ENCODE measurements around the gene R3HDM2. TPM values are rescaled to one million over a fixed set of nuclear protein-coding genes. Genes with fewer than 3 reads are reported as not detected.
A peak's percentile ranks its signal among the peaks of the same experiment; 100 is the strongest.

Gene R3HDM2
- total RNA-seq, 1 donor from 2014 or later = 86.8 TPM

GRCh38 chr12:57231276-57232021, 199.4 kb downstream of the R3HDM2 start:
- H3K27ac Mint-ChIP-seq = no peak overlapping the region
- peaks cover 25% of the 10 kb centered on the region for H3K27me3 Mint-ChIP-seq
- H3K9me3 Mint-ChIP-seq (ENCODE audit: low read depth) = no peaks in the 10 kb centered on the region
- H3K4me3 Mint-ChIP-seq (ENCODE audit: low read depth) = peak overlapping the region; percentile 98
- H3K36me3 Mint-ChIP-seq (ENCODE audit: insufficient read depth) = peaks cover 29% of the 10 kb centered on the region
- TF ChIP-seq CTCF (IDR thresholded peaks at IDR 0.05; ENCODE audit: unreplicated experiment) = no peak
- H3K4me1 Mint-ChIP-seq (ENCODE audit: low read depth) = peaks cover 30% of the 10 kb centered on the region
- DNase-seq (ENCODE audit: low spot score, unreplicated experiment) = no peak

GRCh38 chr12:57230381-57231155, 200.3 kb downstream of the R3HDM2 start:
- no peak for DNase-seq (ENCODE audit: low spot score, unreplicated experiment)
- Mint-ChIP-seq H3K27ac (peak overlapping the region; percentile 99), H3K36me3 (ENCODE audit: insufficient read depth) (peaks cover 29% of the 10 kb centered on the region), H3K9me3 (ENCODE audit: low read depth) (no peaks in the 10 kb centered on the region), H3K27me3 (peaks cover 27% of the 10 kb centered on the region), H3K4me1 (ENCODE audit: low read depth) (peaks cover 33% of the 10 kb centered on the region), H3K4me3 (ENCODE audit: low read depth) (peak overlapping the region; percentile 98)
- TF ChIP-seq CTCF (IDR thresholded peaks at IDR 0.05; ENCODE audit: unreplicated experiment) = no peak

DNA sequence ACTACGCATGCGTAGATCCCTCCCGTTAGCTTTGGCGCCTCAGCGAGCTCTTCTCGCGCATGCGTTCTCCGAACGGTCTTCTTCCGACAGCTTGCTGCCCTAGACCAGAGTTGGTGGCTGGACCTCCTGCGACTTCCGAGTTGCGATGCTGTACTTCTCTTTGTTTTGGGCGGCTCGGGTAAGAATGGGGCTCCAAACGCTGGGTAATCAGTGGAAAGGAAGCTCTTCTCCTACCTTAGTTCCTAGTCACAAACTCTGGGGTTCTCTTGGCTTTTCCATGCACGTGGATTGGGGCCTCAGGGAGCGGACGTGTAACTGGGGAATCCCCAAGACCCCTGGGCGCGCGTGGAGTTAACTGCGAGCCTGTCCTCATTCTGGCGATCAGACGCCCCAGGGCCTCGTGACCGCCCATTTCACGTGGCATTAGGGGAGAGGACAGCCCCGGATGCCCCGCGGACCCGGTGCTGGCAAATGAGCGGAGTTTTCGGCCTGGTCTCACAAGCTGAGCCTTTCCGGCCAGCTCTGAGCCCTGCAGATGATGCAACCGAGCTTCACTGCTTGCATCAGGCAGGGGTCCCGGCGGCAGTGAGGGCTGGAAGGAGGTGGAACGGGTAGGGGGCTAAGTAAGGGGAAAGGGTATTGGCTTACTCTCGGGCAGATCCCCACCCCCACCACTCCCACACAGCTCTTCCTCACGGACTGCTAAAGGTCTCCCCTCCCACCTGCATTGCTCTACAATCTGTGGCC, 201.0 kb downstream of the R3HDM2 start, which contains the start of gene SHMT2:
SHMT2 (plus strand) TSS at position 78 of the 747 bp plus-strand sequence; CDS start at position 146, 68 bp downstream.
- Mint-ChIP-seq H3K27ac (peak within 1 kb of the TSS; percentile 99), H3K4me1 (ENCODE audit: low read depth) (peaks cover 35% of the 10 kb centered on the region), H3K4me3 (ENCODE audit: low read depth) (peak within 1 kb of the TSS; percentile 98), H3K27me3 (peaks cover 30% of the 10 kb centered on the region), H3K36me3 (ENCODE audit: insufficient read depth) (peaks cover 26% of the 10 kb centered on the region), H3K9me3 (ENCODE audit: low read depth) (no peaks in the 10 kb centered on the region)
- no peak for TF ChIP-seq CTCF (IDR thresholded peaks at IDR 0.05; ENCODE audit: unreplicated experiment)
- DNase-seq (ENCODE audit: low spot score, unreplicated experiment) = peak; percentile 90

- Mint-ChIP-seq H3K27ac (peak overlapping the region; percentile 99), H3K27me3 (peaks cover 29% of the 10 kb centered on the region), H3K4me3 (ENCODE audit: low read depth) (peak overlapping the region; percentile 98), H3K4me1 (ENCODE audit: low read depth) (peaks cover 35% of the 10 kb centered on the region), H3K36me3 (ENCODE audit: insufficient read depth) (peaks cover 20% of the 10 kb centered on the region), H3K9me3 (ENCODE audit: low read depth) (no peaks in the 10 kb centered on the region)
- no peak for DNase-seq (ENCODE audit: low spot score, unreplicated experiment)
- peak; percentile 14 for TF ChIP-seq CTCF (IDR thresholded peaks at IDR 0.05; ENCODE audit: unreplicated experiment)
Observed at GRCh38 chr12:57229046-57229633, 201.7 kb downstream of the R3HDM2 start.

All from progenitor cell of endocrine pancreas (in vitro differentiated cells).